ENCODE results near the gene MANEAL.

The MANEAL gene

DNA sequence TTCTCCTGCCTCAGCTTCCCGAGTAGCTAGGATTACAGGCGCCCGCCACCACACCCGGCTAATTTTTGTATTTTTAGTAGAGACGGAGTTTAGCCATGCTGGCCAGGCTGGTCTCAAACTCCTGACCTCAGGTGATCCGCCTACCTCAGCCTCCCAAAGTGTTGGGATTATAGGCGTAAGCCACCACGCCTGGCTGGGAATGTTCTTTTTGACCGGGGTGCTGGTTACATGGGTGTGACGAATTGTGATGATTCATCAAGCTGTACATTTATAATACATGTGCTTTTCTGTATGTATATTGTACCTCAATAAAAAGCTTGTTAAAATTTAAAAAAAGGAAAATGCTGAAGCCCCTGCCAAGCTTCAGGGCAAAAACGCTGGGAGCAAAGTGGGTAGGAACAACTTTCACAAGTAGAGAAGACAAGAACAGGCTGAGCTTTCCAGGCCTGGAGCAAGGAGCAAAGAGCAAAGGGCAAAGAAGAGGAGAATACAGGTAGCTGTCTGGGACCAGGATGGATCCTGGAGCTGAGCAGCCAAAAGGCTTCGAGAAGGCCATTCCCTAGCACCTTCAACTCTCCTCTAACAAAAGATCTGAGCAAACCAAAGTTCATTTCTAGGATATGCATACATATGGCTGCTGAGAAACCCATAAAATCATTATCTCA lies 34.9 kb downstream of the MANEAL start:
- no peak for DNase-seq

DNA sequence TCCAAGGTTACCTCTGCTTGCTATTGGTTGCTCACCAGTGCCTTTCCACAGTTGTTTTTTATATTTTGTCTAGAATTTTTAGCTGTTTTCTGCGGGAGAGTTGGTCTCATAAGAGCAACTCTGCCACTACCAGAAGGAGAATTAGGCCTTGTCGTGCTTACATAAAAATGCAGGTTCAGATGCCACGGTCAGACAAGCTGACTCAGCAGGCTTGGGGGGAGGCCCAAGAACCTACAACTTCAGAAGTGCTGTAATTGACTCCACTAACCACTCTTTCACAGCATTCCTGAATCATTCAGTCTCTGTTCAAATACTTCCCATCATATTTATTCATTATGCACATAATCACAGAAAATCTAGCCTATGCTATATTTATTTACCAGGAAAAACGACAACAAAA lies 37.5 kb downstream of the MANEAL start:
- DNase-seq = no peak

DNA sequence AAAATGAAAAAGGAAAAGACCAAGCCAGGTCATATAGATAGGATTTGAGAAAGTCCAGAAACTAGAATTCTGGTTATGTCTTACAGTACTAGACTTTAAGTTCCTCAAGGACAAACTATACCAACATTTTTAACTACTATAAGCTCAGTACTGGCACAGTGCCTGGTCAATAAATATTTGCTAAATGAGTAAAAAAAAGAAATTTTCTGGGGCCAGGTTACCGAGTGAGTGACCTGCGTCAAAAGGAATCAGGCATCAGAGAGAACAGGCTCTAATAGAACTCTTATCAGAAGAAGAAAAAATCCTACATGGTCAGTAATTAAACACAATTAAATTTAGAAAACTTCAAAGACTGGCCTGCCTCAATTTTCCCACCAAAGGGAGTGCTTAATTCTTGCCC lies 38.2 kb downstream of the MANEAL start:
- no peak for DNase-seq

DNA sequence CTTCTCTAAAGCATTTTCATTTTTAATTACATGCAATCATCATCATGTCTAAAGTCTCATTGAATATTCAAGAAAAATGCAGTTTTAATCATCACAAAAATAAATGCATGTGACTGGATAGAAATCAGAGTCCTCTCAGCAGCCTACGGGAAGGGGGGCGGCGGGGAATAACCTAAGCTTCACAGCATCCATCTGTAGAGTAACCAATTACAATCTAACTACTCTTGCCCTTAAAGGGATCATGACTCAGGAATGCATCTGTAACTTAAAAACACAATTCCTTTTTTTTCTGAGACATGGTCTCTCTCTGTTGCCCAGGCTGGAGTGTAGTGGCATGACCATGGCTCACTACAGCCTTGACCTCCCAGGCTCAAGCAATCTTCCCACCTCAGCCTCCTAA lies 43.1 kb downstream of the MANEAL start:
- DNase-seq = no peak

DNA sequence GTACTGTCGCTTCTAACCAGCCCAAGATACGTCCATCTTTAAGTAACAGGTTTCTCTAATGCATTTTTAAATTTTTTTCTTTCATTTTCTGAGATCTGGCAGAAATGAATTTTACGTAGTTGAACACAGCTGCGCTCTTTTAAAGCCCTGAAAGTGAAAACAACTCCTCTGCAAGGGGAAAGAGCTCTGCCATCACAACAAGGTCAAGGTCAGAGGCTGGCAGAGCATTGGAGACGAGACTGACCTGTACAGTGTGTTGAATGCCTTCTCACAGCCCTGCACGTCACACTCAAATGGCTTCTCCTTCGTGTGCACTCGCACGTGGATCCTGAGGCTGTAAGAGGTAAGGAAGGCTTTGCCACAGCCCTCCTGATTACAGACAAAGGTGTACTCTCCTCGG lies 46.0 kb downstream of the MANEAL start:
- DNase-seq = no peak

DNA sequence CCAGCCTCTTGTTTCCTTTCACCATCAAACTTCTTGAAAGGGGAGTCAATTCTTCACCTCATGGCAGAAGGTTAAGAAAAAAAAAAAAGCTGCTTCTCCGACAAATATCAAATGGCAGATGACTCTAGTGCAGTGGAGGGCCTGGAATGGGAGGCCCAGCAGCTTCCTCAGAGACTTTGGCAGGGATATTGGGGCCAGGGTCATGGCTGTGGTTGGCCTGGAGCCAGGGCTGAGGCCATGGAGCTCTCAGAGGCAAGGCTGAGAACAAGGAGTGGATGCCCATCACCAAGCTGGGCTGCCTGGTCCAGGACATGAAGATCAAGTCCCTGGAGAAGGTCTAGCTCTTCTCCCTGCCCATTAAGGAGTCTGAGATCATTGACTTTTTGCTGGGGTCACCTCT lies 47.1 kb downstream of the MANEAL start:
- DNase-seq = no peak

DNA sequence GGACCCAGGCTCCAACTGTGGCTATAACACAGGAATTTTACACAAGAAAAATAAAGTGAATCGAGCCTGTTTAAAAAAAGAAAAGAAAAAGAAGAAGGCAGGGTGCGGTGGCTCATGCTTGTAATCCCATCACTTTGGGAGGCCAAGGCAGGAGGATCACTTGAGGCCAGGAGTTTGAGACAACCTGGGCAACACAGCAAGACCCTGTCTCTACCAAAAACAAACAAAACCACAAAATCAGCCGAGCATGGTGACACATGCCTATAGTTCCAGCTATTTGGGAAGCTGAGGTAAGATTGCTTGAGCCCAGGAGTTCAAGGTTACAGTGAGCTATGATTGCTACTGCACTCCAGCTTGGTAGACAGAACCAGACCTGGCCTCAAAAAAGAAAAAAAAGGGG lies 48.0 kb downstream of the MANEAL start:
- DNase-seq = no peak

DNA sequence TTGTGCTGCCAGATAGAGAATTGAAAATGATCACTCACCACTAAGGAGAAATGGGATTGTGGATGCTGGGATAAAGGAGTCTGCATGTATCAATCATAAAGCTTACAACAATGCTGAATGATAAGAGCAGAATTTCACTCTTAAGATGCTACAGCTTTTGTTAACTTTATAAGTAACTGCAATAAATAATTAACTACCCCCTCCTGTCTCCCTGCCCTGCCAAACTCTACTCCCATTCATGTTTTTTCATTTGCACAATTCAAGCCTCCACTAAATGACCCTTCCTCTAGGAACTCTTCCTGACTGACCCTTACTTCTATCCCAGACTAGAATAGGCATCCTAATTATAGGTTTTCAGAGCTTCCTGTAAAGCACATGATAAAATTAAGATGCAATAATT lies 50.9 kb downstream of the MANEAL start:
- no peak for DNase-seq

DNA sequence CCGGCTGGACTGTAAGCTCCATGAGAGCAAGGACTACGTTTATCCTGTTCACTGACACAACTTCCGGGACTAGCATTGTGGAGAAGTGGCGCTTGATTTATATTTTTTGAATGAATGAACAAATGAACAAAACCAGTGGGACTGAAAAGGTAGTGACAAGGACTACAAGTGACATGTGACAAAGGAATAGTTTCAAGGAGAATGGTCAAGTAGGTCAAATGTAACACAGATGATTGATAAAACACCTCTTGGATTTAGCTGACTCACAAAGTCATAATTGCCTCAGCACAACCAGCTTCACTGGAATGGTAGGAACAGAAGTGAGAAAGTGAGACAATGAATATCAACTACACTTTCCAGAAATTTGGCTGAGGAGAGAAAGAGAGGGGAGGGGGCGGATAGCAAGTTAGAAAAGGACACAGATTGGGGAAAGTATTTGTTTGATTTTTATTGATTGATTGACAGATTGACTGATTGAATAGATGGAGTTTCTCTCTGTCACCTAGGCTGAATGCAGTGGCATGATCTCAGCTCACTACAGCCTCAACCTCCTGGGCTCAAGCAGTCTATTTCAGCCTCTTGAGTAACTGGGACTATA lies 51.5 kb downstream of the MANEAL start:
- DNase-seq = no peak

DNA sequence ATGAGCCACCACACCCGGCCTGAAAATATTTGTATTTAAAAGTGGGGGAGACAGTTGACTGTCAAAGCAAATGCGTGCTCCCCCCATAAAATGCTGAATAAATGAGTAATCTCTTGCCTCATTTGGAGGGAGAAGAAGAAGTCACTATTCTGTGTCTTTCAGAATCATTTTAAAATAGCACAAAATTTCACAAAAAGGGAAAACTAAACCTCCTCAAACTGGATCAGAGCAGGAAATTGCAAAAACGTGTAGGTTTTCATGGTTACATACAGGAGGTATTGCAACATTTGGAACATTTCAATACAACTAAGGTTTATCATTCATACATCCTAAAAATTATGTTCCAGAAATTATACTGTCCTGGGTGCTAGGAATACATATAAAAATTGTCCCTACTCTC lies 52.1 kb downstream of the MANEAL start:
- no peak for DNase-seq

DNA sequence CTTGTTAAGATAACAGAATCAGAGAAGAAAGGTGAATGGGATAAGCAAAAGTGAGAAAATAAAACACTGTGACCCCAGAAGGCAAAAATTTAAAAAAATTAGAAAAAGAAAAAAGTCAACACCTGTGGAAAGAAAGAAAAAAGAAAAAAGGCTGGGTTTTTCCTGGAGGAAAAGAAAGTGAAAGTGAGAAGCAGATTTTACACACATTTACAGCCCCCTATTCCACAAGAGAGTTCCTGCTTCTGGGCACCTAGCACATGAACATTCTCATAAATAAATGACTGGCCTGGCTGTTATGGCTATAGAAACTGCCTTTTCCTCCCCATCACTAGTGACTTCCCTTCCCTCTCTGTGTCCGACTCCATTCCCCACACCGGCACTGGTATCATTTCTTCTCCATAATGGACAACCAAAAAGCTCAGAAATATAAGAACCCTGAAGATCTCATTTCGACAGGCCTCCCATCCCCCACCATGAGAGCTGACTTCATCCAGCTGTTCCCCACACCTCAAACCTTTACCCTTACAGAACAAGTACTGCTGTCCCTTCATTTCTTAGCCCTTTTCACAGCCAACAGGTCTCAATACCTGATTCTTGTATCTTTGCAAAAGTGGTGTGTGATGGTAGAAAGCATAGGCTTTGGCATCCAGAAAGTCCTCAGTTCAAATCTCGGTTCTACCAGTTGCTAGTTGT lies 53.1 kb downstream of the MANEAL start:
- no peak for DNase-seq

DNA sequence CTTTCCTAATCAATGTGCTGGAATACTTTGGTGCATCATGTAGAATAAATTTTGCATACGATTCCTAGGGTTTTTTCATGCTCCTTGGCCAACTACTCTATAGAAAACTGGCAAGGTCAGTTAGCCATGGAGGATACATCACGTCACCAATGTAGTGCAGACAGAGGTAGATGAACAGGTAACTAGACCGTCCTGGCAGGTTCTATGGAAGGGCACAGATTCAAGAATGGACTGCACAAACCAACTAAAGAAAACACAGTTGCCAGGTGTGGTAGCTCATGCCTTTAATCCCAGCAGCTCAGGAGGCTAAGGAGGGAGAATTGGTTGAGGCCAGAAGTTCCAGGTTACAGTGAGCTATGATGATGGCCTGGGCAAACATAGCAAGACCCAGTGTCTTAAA lies 55.8 kb downstream of the MANEAL start:
- no peak for DNase-seq

DNA sequence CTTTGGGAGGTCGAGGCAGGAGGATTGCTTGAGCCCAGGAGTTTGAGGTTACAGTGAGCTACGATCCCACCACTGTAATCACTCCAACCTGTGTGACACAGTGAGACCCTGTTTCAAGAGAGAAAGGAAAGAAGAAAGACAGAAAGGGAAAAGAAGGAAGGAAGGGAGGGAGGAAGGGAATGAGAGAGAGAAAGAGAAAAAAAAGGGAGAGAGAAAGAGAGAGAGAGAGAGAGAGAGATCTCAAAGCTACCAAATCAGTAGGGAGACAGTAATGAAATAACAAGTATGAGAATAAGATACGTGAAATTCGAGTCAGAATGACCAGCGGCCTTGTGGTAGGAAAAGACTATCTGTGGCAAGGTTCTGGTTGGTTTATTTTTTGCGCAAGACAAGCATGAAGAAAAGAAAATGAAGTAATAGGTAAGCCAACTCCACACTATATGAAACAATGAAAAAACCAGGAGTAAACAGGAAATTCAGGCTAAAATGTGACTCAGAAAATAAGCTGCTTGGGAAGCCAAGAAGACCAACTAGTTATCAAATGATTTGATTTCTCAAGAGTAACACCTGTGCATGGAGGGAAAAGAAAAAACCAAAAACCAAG lies 56.8 kb downstream of the MANEAL start:
- DNase-seq = no peak

All from EL (cell line).